AG10803 (cell line): ENCODE data around the gene GRIK3.

Experiments
- DNase-seq: peaks from one replicate; pipeline ENCODE4 v3.0.0; 2010; ENCODE audit warnings: low read depth
- H3K4me3 ChIP-seq: 2 replicates; pipeline ENCODE4 v1.5.1; 2011; ENCODE audit warnings: mild to moderate bottlenecking, low read length, control low read depth
- CTCF ChIP-seq: conservative IDR thresholded peaks from 2 replicates; pipeline ENCODE4 v1.5.1; 2011; ENCODE audit warnings: mild to moderate bottlenecking, low read length, control low read depth, inconsistent platforms

The GRIK3 gene

GRCh38 chr1:37037690-37038089 lies 3.4 kb upstream of the GRIK3 start:
- H3K4me3 ChIP-seq, result no peak overlapping the region
- DNase-seq, result no peak
- TF ChIP-seq CTCF, result no peak

DNA sequence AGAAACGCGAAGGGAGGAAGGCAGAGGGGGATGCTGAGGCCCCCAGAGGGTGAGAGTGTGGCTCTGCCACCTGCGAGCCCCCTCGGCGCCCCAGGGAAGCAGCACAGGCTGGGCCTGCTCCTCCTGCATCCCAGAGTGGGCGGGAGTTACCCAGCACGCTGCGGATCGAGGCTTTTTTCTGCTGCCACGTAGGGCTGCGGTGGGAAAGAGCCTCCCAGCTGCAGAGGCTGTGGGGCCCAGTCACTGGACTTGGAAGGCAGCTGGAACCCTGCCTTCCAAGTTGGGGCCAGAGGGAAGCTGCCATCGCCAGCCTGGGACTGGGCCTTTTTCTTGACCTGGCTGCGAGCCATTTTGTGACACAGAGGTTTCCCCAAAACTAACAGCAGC lies 2.3 kb upstream of the GRIK3 start:
- no peak overlapping the region for H3K4me3 ChIP-seq
- TF ChIP-seq CTCF, result no peak
- no peak for DNase-seq

GRCh38 chr1:37035796-37036666 lies 1.7 kb upstream of the GRIK3 start:
- H3K4me3 ChIP-seq, result no peak overlapping the region
- TF ChIP-seq CTCF, result no peak
- DNase-seq, result no peak

DNA sequence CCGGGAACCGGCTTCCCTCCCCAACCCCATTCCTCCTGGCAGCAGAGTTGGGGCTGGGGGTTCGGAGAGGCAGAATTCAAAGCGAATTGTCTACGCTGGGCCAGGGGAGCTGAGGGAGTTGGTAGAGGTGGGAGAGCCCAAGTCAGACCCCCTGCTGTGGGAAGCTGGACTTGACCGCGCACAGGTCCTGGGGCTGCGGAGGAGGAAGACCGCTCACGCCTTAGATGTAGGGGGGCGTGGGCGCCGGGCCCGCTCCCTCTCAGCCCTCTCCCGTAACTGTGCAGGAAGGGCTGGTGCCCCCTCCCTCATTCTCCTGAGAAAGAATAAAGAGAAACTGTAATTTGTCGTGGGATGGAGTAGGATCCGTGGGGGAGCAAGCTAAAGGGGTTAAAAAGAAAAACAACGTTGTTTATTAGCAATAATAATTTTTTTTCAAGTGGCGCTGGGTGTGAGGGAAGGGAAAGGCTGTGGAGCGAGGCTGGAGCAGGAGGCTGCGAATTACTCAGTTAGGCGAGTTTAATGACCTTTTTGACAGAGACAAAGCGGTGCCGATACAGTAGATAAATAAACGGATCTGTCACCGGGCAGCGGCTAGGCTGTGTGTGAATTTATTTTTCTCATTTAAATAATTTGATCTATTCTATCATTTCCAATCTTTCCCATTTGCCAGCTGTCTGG lies 838 bp upstream of the GRIK3 start:
- no peak overlapping the region for H3K4me3 ChIP-seq
- DNase-seq, result no peak

GRCh38 chr1:37033355-37034101 lies 787 bp downstream of the GRIK3 start:
- no peak for DNase-seq
- no peak overlapping the region for H3K4me3 ChIP-seq
- no peak for TF ChIP-seq CTCF

More for the DNA sequence above, 838 bp upstream of the GRIK3 start:
- TF ChIP-seq CTCF, result no peak

DNA sequence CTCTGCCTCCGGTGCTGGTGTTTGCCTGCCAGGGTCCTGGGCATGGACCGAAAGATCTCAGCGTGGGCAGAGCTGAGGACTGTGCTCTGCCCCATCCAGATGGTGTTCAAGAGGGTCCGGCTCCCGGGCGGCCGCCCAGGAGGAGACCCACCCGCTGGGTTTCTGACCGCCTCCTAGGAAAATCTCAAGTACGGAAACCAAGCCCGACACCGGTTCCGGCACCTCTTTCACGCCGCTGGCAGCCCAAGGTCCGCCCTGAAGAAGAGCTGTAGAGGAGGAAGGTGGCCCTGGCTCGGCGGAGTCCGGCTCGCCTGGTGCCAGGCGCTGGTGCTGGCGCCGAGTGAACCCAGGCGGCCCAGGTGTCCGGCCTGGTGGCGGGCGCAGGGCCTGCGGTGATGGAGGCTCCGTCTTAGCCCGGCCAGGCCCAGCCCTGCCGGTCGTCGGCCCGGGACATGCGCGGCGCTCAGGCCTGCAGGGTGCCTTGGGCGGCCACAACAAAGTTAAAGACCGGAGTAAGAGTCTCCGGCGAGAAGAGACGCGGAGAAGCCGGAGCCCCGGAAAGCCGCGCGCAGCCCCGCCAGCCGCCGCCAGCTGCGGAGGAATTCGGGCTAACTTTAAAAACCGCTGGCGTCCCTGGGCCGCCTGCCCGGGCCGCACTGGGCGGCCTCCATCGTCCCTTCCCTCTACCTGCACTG lies 1.5 kb downstream of the GRIK3 start:
- no peak for TF ChIP-seq CTCF
- DNase-seq, result no peak
- no peak overlapping the region for H3K4me3 ChIP-seq
